GM19397 (cell line): ENCODE measurements around the gene CNKSR3.

Experiments
- ATAC-seq: cut with Tn5 transposase; IDR thresholded peaks from one replicate; pipeline ENCODE4 v1.9.1; 2021; ENCODE audit warnings: mild to moderate bottlenecking, moderate library complexity; ENCODE audit not compliant: unreplicated experiment

CNKSR3 gene

DNA sequence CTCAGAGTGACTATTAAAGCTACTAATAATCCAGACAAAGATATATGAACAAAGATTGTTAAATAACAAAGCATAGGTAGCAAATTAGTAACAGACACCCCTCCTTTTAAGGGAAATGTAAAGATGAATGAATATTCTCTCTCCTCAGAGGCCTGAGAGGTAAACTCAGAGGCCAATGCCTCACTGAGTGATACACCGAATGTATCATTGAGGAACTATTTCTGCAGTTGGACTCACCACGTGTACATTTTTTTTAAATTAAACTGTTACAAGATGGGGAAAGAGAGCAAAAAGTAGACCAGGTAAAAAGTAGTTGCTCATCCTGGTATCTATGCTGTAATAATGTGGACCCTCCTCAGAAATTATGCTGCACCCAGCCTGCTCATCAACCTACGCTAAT is 81.6 kb downstream of the CNKSR3 start:
- ATAC-seq = no peak

- ATAC-seq = no peak
Observed at GRCh38 chr6:154427446-154427845, 83.0 kb downstream of the CNKSR3 start.

GRCh38 chr6:154426997-154427396 is 83.5 kb downstream of the CNKSR3 start:
- no peak for ATAC-seq

GRCh38 chr6:154425034-154425433 is 85.5 kb downstream of the CNKSR3 start:
- ATAC-seq = no peak

DNA sequence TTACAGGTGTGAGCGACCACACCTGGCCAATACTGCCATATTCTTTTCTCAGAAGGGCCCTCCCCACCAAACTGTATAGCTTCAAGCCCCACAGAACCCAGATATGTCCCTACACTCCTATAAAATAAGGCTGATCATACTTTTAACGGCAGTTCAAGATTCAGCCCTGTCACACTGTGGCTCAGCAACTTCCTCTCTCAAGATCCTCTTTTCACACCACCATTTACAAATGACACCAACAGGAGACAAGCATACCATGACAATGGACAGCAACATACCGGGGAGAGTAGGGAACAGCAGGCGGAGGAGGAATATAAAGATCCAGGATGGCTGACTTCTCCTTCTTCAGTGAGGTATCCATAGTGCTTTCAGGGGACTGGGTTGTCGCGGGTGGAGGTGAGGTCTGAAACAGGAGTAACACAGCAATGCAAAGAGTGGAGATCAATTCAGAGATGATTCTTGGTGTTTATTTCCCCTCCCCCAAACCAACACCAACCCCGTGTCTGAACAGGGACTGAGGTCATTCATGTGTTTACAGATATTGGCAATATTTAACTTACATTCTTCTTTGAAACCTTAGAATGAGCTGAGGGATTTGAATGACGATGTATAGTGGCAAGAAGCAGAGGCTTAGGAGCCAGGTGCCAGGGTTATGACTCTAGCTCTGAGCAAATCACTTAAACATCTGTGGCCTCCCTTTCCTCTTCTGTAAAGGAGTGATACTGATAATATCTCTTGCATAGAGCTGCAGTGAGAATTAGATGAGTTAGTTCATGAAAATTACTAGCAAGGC is 96.3 kb downstream of the CNKSR3 start:
- ATAC-seq = peak; percentile 74

GRCh38 chr6:154412106-154412820 is 98.2 kb downstream of the CNKSR3 start:
- no peak for ATAC-seq

DNA sequence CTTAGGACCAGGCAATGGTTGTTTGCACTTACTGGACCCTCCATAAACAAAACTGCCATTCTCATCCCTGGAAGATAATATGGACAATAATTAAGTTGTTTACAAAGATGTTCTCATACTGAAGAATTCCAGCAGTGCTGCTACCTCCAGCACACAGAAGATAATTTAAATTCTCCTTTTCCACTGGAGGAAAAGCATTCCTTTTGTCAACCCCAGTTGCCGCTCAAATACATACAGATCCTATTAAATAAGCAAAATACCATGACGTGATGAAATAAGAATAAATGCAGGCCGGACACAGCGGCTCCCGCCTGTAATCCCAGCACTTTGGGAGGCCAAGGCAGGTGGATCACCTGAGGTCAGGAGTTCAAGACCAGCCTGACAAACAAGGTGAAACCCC is 99.4 kb downstream of the CNKSR3 start:
- ATAC-seq = no peak

DNA sequence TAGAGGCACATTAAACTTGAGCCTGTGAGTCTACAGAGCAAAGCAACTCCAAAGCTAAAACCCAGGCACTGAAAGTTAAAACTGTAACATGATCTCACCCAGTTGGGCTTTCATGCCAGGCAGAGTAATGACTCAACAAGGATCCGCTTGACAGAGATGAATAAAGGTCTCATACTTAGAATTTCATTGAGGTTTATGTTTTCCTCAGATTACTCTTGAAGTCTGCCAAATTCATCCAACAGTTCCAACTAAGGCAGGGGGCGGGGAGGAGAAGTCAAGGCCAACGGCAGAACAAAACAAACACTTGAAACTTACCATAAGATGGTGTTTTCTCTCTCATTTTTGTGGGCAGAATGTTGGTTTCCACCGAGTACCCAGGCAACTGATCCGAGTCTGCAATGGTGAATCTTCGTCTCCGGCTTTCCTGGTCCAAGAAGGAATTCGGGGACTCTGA is 99.8 kb downstream of the CNKSR3 start:
- ATAC-seq = no peak

DNA sequence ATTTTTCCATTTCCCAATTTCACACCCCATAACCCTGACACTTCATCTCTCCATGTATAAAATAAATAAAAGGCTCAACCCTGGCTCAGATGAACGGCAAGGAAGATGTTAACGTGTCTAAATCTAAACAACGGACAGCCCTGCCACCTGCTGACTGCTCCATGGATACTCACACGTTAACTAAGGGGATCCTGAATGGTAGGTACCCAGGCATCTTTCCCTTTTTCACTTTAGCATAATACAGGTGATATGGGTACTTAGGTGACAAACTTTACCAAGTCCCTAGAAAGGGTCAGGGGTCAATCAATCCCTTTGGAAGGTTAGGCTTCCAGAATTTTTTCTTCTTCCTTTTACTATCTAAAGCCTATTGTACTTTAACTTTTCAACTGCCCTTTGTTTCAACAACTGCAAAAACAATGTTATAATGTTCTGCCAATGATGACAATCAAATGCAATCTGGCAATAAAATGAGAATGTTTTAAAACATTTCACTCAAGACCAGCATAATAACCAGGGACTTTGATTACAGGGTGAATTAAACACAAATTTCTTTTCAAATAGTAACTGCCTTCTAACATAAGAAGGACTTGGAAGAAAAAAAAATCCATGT is 101.5 kb downstream of the CNKSR3 start:
- no peak for ATAC-seq

DNA sequence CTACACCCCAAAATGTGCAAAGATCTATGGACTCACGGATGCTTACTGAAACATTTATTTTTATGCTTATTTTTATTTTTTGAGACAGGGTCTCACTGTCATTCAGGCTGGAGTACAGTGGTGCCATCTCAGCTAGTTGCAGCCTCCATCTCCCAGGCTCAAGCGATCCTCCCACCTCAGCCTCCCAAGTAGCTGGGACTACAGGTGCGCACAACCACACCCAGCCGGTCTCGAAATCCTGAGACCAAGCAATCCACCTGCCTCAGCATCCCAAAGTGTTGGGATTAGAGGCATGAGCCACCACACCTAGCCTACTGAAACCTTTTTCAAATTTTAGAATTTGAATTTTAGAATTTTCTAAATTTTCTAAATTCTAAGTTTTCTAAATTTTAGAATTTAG is 103.0 kb downstream of the CNKSR3 start:
- no peak for ATAC-seq

GRCh38 chr6:154406869-154407268 is 103.6 kb downstream of the CNKSR3 start:
- no peak for ATAC-seq

- no peak for ATAC-seq
Observed at GRCh38 chr6:154406301-154406700, 104.2 kb downstream of the CNKSR3 start.

DNA sequence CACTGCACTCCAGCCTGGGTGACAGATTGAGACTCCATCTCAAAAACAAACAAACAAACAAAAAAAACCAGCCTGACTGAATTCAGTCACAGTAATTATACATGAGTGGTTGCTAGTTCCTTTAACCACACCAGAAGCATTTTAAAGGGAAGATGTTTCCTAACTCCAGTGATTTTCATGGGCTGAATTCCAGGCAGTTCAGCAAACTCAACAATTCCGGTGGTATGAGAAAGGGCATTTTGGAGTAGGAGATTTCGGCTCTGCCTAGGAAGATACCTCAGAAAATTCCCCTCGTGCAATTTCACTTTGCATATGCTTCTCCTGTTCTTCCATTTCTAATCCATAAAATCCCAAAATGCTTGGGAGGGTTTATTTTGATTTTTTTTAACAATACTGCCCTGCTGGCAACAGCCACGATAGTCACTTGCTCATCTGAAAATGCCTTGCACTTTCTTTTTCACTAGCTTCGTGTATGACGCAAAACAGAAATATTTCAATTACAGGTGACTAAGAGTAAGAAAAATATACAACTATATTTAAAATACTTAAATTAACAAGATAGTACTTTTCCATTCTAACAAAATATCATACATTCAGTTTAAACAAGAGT is 105.6 kb downstream of the CNKSR3 start:
- no peak for ATAC-seq

GRCh38 chr6:154403788-154404187 is 106.7 kb downstream of the CNKSR3 start:
- ATAC-seq = no peak

DNA sequence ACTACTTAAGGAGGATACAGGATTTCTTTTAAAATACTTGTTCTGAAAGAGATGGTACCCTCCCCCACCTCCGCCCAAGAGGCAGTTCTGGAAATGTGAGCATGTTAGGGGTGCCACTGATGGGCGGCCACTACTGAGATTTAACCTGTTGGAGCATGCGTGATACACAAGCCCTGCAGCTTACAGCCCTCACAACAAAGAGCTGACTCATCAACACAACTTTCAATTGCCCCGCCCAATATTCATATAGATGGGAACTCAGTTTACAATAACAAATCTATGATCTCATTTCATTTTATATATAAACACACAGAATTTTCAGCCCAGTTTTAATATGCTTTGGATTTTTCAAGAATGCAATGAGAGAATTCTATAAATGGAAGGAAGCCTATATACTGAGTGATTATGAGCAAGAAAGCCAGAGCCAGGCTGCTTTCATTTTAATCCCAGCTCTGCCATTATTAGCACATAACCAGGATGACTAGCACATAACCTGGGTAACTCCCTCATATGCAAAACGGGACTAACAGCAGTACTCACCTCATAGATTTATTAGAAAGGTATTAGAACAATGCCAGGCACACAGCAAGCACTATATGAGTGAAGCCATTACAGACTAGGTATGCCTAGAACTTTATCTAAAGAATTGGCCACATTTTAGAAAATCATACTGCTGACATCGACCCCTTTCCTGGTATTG is 108.3 kb downstream of the CNKSR3 start:
- ATAC-seq = no peak

- no peak for ATAC-seq
Observed at GRCh38 chr6:154399097-154399496, 111.4 kb downstream of the CNKSR3 start.

GRCh38 chr6:154397491-154398195 is 112.8 kb downstream of the CNKSR3 start:
- ATAC-seq = no peak

GRCh38 chr6:154395878-154396277 is 114.6 kb downstream of the CNKSR3 start:
- no peak for ATAC-seq

DNA sequence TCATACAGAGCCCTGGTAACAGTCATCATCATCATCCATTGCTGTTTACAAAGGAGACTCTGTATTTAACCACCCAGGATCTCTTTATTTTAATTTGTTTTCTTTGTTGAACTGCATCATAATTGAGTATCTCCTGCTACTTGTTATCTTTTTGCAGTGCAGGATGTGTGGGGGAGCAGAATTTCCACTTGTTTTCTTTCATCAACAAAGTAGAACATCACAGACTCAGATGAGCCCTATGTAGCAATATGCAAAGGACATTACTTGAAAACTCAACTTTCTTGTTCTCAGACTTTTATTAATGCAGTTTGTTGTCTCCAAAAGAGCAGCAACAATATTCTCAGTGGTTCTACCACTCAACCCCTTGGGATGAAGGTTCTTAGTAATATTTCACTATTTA is 115.2 kb downstream of the CNKSR3 start:
- ATAC-seq = no peak

DNA sequence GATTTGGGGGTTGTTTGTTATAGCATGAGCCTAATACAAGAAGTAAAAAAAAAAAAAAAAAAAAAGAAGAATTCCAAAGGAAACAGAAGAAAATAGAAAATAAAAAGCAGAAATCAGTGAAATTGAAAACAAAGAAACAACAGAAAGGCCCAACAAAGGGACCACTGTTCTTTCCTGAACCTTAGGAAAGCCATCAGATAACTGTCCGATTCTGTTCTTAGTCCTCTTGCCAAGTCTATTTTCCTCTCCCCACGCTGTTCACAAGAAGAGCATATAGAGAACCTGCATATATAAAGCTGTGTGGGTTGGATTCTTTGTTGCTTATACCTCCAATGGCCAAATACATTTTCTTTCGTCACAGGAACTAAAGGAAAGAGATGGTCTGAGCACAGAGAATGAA is 115.9 kb downstream of the CNKSR3 start:
- ATAC-seq = no peak
